ENCODE data around the gene WDR86.

The WDR86 gene

DNA sequence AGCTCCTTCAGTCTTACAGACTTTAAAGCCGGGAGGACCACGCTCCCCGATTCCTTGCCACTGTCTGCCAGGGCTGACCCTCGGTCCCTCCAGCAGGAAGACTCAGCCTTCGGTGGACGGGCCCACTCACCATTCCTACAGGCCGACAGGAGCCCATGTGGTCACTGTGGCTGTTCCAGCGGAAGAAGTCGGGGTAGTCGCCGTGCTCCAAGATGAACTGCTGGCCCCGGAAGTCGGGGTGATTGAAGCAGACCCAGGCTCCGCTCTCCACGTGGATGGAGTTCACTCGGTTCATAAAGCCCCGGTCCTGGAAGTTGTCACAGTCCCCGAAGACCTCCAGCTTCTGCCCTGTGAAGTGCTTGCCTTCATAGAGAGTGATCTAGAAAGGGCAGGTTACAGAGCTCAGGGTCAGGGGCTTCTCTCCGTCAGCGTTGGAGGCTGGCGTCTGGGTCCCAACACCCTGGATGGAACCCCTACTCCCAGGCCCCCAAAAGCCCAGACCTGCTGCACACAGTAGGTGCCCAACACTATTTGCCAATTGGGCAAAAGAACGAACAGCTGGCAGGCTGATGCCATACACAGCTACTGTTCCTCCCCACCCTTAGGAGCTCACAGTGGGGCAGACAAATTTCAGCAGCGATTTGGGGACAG lies 28.2 kb upstream of the WDR86 start:
- H3K36me3 ChIP-seq (ENCODE audit: control insufficient read depth, low read length): no peaks in the 10 kb centered on the region
- no peaks in the 10 kb centered on the region for H3K79me2 ChIP-seq (ENCODE audit: control insufficient read depth, low read length)
- H3K4me3 ChIP-seq (ENCODE audit: low read length): no peak overlapping the region
- no peak overlapping the region for H3K4me2 ChIP-seq (ENCODE audit: low read length)
- H4K20me1 ChIP-seq (ENCODE audit: control insufficient read depth, insufficient read depth, low read depth, low read length): no peaks in the 10 kb centered on the region; the same call in 1 of the 2 replicates
- no peak for TF ChIP-seq EZH2phosphoT487 (IDR thresholded peaks at IDR 0.05; ENCODE audit: borderline replicate concordance, low read length)
- TF ChIP-seq, protein P1, sequence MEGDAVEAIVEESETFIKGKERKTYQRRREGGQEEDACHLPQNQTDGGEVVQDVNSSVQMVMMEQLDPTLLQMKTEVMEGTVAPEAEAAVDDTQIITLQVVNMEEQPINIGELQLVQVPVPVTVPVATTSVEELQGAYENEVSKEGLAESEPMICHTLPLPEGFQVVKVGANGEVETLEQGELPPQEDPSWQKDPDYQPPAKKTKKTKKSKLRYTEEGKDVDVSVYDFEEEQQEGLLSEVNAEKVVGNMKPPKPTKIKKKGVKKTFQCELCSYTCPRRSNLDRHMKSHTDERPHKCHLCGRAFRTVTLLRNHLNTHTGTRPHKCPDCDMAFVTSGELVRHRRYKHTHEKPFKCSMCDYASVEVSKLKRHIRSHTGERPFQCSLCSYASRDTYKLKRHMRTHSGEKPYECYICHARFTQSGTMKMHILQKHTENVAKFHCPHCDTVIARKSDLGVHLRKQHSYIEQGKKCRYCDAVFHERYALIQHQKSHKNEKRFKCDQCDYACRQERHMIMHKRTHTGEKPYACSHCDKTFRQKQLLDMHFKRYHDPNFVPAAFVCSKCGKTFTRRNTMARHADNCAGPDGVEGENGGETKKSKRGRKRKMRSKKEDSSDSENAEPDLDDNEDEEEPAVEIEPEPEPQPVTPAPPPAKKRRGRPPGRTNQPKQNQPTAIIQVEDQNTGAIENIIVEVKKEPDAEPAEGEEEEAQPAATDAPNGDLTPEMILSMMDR (IDR thresholded peaks at IDR 0.05; ENCODE audit: low read depth, low read length, poor library complexity, severe bottlenecking): no peak
- H3K27ac ChIP-seq (ENCODE audit: low read depth, low read length): no peak overlapping the region
- H3K9me3 ChIP-seq (ENCODE audit: control insufficient read depth, insufficient read depth, low read length): no peaks in the 10 kb centered on the region
- no peaks in the 10 kb centered on the region for H3F3A ChIP-seq (ENCODE audit: control insufficient read depth, insufficient read depth)
- H3K27me3 ChIP-seq (ENCODE audit: control insufficient read depth, low read length): peaks cover 13% of the 10 kb centered on the region
- no peaks in the 10 kb centered on the region for H3K9me2 ChIP-seq (replicated peaks; ENCODE audit: control insufficient read depth, low read length)
- H3K4me1 ChIP-seq (ENCODE audit: control insufficient read depth, low read length): peaks cover 3% of the 10 kb centered on the region

GRCh38 chr7:151437159-151437553 lies 27.3 kb upstream of the WDR86 start:
- no peak overlapping the region for H3K4me3 ChIP-seq (ENCODE audit: low read length)
- H3K27ac ChIP-seq (ENCODE audit: low read depth, low read length): no peak overlapping the region
- peaks cover 7% of the 10 kb centered on the region for H3K4me1 ChIP-seq (ENCODE audit: control insufficient read depth, low read length)
- no peaks in the 10 kb centered on the region for H3K36me3 ChIP-seq (ENCODE audit: control insufficient read depth, low read length)
- no peaks in the 10 kb centered on the region for H3K9me3 ChIP-seq (ENCODE audit: control insufficient read depth, insufficient read depth, low read length)
- H3F3A ChIP-seq (ENCODE audit: control insufficient read depth, insufficient read depth): no peaks in the 10 kb centered on the region
- H3K27me3 ChIP-seq (ENCODE audit: control insufficient read depth, low read length): peaks cover 12% of the 10 kb centered on the region
- H4K20me1 ChIP-seq (ENCODE audit: control insufficient read depth, insufficient read depth, low read depth, low read length): no peaks in the 10 kb centered on the region; the same call in 1 of the 2 replicates
- H3K79me2 ChIP-seq (ENCODE audit: control insufficient read depth, low read length): no peaks in the 10 kb centered on the region
- H3K9me2 ChIP-seq (replicated peaks; ENCODE audit: control insufficient read depth, low read length): no peaks in the 10 kb centered on the region
- TF ChIP-seq, protein P1 (IDR thresholded peaks at IDR 0.05; ENCODE audit: low read depth, low read length, poor library complexity, severe bottlenecking): no peak
- no peak for TF ChIP-seq EZH2phosphoT487 (IDR thresholded peaks at IDR 0.05; ENCODE audit: borderline replicate concordance, low read length)
- H3K4me2 ChIP-seq (ENCODE audit: low read length): no peak overlapping the region

- Histone ChIP-seq H3K27me3 (ENCODE audit: control insufficient read depth, low read length) (peaks cover 9% of the 10 kb centered on the region), H3K4me2 (ENCODE audit: low read length) (no peak overlapping the region), H3K4me1 (ENCODE audit: control insufficient read depth, low read length) (peaks cover 7% of the 10 kb centered on the region), H3K36me3 (ENCODE audit: control insufficient read depth, low read length) (no peaks in the 10 kb centered on the region), H3K9me3 (ENCODE audit: control insufficient read depth, insufficient read depth, low read length) (no peaks in the 10 kb centered on the region), H4K20me1 (ENCODE audit: control insufficient read depth, insufficient read depth, low read depth, low read length) (no peaks in the 10 kb centered on the region; the same call in 1 of the 2 replicates), H3K4me3 (ENCODE audit: low read length) (no peak overlapping the region), H3F3A (ENCODE audit: control insufficient read depth, insufficient read depth) (no peaks in the 10 kb centered on the region), H3K9me2 (replicated peaks; ENCODE audit: control insufficient read depth, low read length) (no peaks in the 10 kb centered on the region), H3K79me2 (ENCODE audit: control insufficient read depth, low read length) (no peaks in the 10 kb centered on the region), H3K27ac (ENCODE audit: low read depth, low read length) (no peak overlapping the region)
- TF ChIP-seq EZH2phosphoT487 (IDR thresholded peaks at IDR 0.05; ENCODE audit: borderline replicate concordance, low read length): no peak
- TF ChIP-seq, protein P1 (IDR thresholded peaks at IDR 0.05; ENCODE audit: low read depth, low read length, poor library complexity, severe bottlenecking): no peak
Measured at GRCh38 chr7:151436446-151437158, 26.8 kb upstream of the WDR86 start.

Measured in DOHH2 (cell line).